Kidney epithelial cell (primary cell): ENCODE measurements around the gene TBX6. TPM values are rescaled to one million over a fixed set of nuclear protein-coding genes. Genes with fewer than 3 reads are reported as not detected.

Experiments used
- DNase-seq: peaks from one replicate; pipeline ENCODE4 v3.0.0-alpha.2; 2010; ENCODE audit warnings: low read depth
- H3K27me3 ChIP-seq: 2 replicates; pipeline ENCODE4 v1.6.0; 2011; ENCODE audit warnings: low read length; ENCODE audit not compliant: control insufficient read depth, insufficient read depth
- H3K36me3 ChIP-seq: 2 replicates; pipeline ENCODE4 v1.5.1; 2011; ENCODE audit warnings: low read length; ENCODE audit not compliant: control insufficient read depth, insufficient read depth
- H3K4me3 ChIP-seq: 2 replicates; pipeline ENCODE4 v1.5.1; 2011; ENCODE audit warnings: low read depth, mild to moderate bottlenecking, control low read depth, low read length
- total RNA-seq: library from RNA; depleted of rRNA; stranded (reverse); fragments of >200 nt; gene quantifications from 2 replicates; pipeline ENCODE4 v1.2.3, GENCODE V29; 2015
- TF ChIP-seq, protein P1 (sequence below): IDR thresholded peaks from 2 replicates; pipeline ENCODE4 v1.5.1; 2011; ENCODE audit warnings: mild to moderate bottlenecking, moderate library complexity, low read length, control low read depth, inconsistent platforms; ENCODE audit not compliant: insufficient read depth, poor library complexity, severe bottlenecking

TBX6 gene
- total RNA-seq, 1 donor from 2014 or later, result 0.58 TPM

DNA sequence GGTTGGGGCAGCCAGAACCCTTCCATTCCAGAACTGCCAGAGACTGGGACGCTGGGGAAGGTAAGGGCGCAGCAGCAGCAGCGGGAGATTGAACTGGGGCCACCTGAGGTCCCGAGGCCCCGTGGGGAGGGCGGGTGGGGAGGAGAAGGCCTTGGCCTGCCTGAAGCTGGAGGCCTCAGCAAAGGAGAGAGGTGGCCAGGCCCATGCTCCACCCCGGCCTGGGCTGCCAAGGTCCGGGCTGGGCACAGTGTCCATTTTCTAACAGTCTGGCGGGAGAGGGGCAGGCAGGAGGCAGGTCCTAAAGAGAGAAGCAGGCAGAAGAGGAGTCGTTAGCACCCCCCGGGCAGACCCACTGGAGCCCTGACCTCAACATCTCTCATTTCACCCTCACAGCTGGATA lies 22.7 kb upstream of the TBX6 start:
- Histone ChIP-seq H3K4me3 (no peak overlapping the region), H3K36me3 (no peaks in the 10 kb centered on the region), H3K27me3 (no peaks in the 10 kb centered on the region)
- TF ChIP-seq, protein P1, sequence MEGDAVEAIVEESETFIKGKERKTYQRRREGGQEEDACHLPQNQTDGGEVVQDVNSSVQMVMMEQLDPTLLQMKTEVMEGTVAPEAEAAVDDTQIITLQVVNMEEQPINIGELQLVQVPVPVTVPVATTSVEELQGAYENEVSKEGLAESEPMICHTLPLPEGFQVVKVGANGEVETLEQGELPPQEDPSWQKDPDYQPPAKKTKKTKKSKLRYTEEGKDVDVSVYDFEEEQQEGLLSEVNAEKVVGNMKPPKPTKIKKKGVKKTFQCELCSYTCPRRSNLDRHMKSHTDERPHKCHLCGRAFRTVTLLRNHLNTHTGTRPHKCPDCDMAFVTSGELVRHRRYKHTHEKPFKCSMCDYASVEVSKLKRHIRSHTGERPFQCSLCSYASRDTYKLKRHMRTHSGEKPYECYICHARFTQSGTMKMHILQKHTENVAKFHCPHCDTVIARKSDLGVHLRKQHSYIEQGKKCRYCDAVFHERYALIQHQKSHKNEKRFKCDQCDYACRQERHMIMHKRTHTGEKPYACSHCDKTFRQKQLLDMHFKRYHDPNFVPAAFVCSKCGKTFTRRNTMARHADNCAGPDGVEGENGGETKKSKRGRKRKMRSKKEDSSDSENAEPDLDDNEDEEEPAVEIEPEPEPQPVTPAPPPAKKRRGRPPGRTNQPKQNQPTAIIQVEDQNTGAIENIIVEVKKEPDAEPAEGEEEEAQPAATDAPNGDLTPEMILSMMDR, result no peak
- no peak for DNase-seq

DNA sequence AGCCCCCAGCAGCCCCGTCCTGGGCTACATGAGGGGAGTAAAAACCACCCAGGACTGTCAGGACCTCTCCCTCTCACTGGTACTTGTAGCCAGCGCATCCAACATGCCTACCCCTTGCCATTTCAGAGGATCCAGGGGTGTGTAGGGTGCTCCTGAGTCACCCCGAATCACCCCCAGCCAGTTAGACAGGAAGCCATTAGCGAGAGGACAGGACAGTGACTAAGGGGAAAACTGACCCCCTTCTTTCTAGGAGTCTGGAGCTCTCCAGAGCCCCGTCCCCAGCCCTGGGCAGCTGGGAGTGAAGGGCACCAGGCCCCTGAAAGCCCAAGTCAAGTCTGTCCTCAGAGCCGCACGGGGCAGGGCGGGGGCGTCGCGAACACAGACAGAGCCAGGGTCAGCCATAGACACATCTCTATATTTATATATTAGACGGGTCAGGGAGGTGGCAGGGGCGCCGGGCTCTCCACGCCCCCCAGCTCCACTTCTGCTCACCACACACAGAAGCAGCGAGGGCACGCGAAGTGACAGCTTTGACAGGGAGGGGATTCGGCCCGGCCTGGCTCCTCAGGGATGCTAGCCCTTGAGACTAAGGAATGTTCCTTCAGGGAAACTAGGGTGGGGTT lies 22.1 kb upstream of the TBX6 start:
- no peak for DNase-seq
- Histone ChIP-seq H3K4me3 (no peak overlapping the region), H3K27me3 (no peaks in the 10 kb centered on the region), H3K36me3 (no peaks in the 10 kb centered on the region)
- TF ChIP-seq, protein P1, result no peak

DNA sequence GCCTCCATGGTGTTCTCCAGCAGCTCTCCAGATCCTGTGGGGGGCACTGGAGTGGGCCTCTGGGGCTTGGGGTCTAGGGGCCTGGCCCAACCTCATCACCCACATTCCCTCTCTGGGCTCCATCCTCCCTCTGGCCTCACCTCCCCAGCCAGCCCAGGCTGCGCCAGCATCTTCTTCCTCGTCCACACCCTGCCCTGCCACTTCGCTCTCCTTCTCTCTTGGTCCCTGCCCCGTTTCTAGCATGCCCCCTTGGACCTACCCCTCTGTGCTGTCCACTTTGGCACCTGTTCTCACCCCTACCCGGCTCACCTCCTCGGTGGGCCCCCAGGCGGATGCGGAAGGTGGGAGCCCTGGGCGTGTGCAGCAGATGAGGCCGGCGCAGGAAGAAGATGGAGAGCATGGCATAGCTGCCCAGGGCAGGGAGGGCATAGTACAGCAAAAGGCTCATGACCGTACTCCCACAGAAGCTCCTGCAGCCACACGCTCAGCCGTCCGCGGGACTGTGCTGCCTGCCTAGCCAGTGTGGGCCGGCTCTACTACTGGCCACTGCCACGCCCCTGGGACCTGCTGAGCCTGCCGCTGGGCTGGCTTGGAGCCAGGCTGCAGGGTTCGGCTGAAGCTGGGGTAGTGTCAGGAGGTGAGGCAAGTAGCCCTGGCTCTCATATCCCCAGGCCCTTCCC lies 21.4 kb upstream of the TBX6 start, which contains the start of gene GDPD3:
Gene GDPD3 (minus strand): TSS at position 507 of the 680 bp plus-strand sequence. CDS start 59 bp downstream, at position 448.
- TF ChIP-seq, protein P1, result no peak
- Histone ChIP-seq H3K27me3 (no peaks in the 10 kb centered on the region), H3K4me3 (no peak within 1 kb of the TSS), H3K36me3 (no peaks in the 10 kb centered on the region)
- DNase-seq, result no peak

DNA sequence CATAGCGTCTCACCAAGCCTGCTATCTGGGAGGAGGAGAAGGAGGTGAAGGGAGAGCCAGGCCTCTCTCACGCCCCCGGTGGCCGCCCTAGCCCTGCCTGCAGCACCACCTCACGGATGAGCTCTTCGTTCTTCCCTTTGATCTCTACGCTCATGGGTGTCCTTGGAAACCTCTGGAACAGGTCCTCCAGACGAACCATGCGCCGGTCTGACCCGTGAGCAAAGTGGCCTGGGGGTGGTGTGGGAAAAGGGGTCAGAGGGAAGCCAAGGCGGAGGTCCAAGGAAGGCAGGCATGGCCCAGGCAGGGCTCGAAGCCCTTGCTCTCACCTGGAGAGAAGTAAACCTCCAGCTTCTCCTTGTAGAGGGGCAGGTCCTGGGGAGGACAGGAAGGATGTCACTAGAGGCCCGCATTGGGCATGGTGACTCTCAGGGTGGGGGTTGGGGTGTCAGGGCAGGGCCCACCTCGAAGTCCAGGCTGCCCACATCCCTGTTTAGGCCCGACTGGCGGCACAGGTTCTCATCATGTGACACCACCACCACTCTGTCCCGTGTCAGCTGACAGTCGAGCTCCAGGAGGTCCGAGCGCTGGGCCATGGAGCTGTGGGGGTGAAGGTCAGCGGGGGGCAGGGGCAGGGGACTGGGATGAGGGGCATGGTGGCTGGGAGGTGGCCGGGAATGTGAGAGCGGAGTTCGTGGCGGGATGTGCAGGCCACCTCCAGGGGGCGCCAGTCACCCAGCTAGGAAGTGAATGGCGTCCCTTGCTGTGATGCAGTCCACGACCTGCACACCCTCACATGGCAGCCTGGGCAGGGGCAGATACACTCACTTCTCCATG lies 20.7 kb upstream of the TBX6 start:
- DNase-seq, result no peak
- Histone ChIP-seq H3K4me3 (no peak overlapping the region), H3K36me3 (no peaks in the 10 kb centered on the region), H3K27me3 (no peaks in the 10 kb centered on the region)
- TF ChIP-seq, protein P1, result peak; percentile 70

DNA sequence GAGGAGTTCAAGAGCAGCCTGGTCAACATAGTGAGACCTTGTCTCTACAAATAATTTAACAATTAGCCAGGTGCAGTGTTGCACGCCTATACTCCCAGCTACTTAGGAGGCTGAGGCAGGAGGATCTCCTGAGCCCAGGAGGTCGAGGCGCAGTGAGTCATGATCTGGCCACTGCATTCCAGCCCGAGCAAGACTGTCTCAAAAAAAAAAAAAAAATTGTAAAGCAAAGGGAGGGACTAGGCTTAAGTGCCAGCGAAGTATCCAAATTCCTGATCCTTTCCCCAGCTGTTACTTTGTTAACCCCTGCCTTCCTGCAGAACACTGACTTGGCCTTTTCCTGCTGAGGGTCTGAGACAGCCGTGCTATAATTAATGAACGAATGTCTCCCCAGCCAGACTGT lies 18.9 kb upstream of the TBX6 start:
- H3K27me3 ChIP-seq, result no peaks in the 10 kb centered on the region
- TF ChIP-seq, protein P1, result no peak
- H3K36me3 ChIP-seq, result no peaks in the 10 kb centered on the region
- DNase-seq, result no peak
- H3K4me3 ChIP-seq, result no peak overlapping the region
